ENCODE measurements around the gene PTPRS. TPM values are rescaled to one million over a fixed set of nuclear protein-coding genes. Genes with fewer than 3 reads are reported as not detected.
A peak's percentile ranks its signal among the peaks of the same experiment; 100 is the strongest.

The PTPRS gene
- total RNA-seq, 1 donor from 2014 or later, result 1,064 TPM

- peak overlapping the region; percentile 88 for H3K27ac Mint-ChIP-seq (ENCODE audit: unreplicated experiment)
- H3K4me1 Mint-ChIP-seq (ENCODE audit: low read depth, unreplicated experiment), result peaks cover 49% of the 10 kb centered on the region
- no peak for DNase-seq
- TF ChIP-seq CTCF (IDR thresholded peaks at IDR 0.05; ENCODE audit: partially characterized antibody, unreplicated experiment), result no peak
- H3K9me3 Mint-ChIP-seq (ENCODE audit: unreplicated experiment), result peaks cover 39% of the 10 kb centered on the region
- no peaks in the 10 kb centered on the region for H3K36me3 Mint-ChIP-seq (ENCODE audit: unreplicated experiment)
- peak overlapping the region; percentile 78 for H3K4me3 Mint-ChIP-seq (ENCODE audit: unreplicated experiment)
- peaks cover 51% of the 10 kb centered on the region for H3K27me3 Mint-ChIP-seq (ENCODE audit: unreplicated experiment)
These were observed 48.9 kb downstream of the PTPRS start for GRCh38 chr19:5291588-5292193.

Other genes with a start within 250 kb of the PTPRS start
- not detected for gene ZNRF4, start 114.6 kb upstream of the PTPRS start, total RNA-seq (ENCODE audit: unreplicated experiment)
- 1.0 TPM for gene TINCR, start 227.1 kb upstream of the PTPRS start, total RNA-seq (ENCODE audit: unreplicated experiment)

Measured in glutamatergic neuron (in vitro differentiated cells).